Body of pancreas (tissue), 4 donors: ENCODE measurements around the gene PCDHA6. TPM values are rescaled to one million over a fixed set of nuclear protein-coding genes. Genes with fewer than 3 reads are reported as not detected.
"Not testable (repeated sequence)": the region's sequence is repeated elsewhere in the genome, so short reads cannot be mapped to it uniquely, and the experiment has no call there.

Experiments used
- ATAC-seq: fragments of 150-250 bp; one replicate; pipeline ENCODE4 v1.9.1; 2016
- DNase-seq, 4 donors: peaks; one replicate each; pipeline ENCODE4 v3.0.0-alpha.2; 2019
- H3K27ac ChIP-seq, 4 donors: fragments of 200-600 bp; sonication (generic); 1 replicate in 3 of 4; 2 replicates in 1 of 4; pipeline versions ENCODE4 v1.5.1 to v1.6.1; 2016 to 2019; ENCODE audit warnings: mild to moderate bottlenecking in 1 of 4, mixed read lengths in 1 of 4, moderate library complexity in 1 of 4
- H3K27me3 ChIP-seq, 2 donors: fragments of 200-600 bp; sonication (generic); one replicate each; pipeline ENCODE4 v1.6.0; 2016; ENCODE audit warnings: mild to moderate bottlenecking in 1 of 2
- H3K36me3 ChIP-seq, 2 donors: fragments of 200-600 bp; sonication (generic); replicated peaks in 1 of 2; 2 replicates each; pipeline ENCODE4 v1.5.1; 2016; ENCODE audit warnings: low read depth in 2 of 2; ENCODE audit not compliant: insufficient read depth in 1 of 2
- H3K4me1 ChIP-seq: fragments of 200-600 bp; sonication (generic); one replicate; pipeline ENCODE4 v1.6.0; 2016
- H3K4me3 ChIP-seq, 2 donors: fragments of 200-600 bp; sonication (generic); 1 replicate in 1 of 2; 2 replicates in 1 of 2; pipeline ENCODE4 v1.5.1; 2016 to 2019
- H3K9me3 ChIP-seq, 3 donors: fragments of 200-600 bp; sonication (generic); 1 replicate in 2 of 3; 2 replicates in 1 of 3; pipeline ENCODE4 v1.5.1; 2016
- POLR2A ChIP-seq, 3 donors: fragments of 450-650 bp; IDR thresholded peaks; one replicate each; pipeline ENCODE4 v1.6.1; 2016; ENCODE audit warnings: antibody characterized with exemption in 3 of 3, mild to moderate bottlenecking in 2 of 3
- WGBS, 2 donors: methylation state at CpG; one replicate each; pipeline ENCODE4 v1.1.5; 2017; 5-methylcytosine and 5-hydroxymethylcytosine counted together
- intact Hi-C: fragments of 100-400 bp; cut with DNase I; formaldehyde crosslinking; loops from one replicate; pipeline ENCODE4 v1.15.1; 2023
- total RNA-seq, 2 donors: library from RNA; depleted of rRNA; stranded (reverse); fragments of >200 nt; gene quantifications; one replicate each; pipeline ENCODE4 v1.1.0, GENCODE V29; 2016
- TF ChIP-seq, protein P1 (sequence below), 7 experiments: fragments of 450-650 bp in 4 of 7; fragments of 200-600 bp in 3 of 7; sonication (generic) in 3 of 7; IDR thresholded peaks; one replicate each; pipeline ENCODE4 v1.5.1; 2016 to 2019; ENCODE audit warnings: antibody characterized with exemption in 7 of 7

The PCDHA6 gene, protein sequence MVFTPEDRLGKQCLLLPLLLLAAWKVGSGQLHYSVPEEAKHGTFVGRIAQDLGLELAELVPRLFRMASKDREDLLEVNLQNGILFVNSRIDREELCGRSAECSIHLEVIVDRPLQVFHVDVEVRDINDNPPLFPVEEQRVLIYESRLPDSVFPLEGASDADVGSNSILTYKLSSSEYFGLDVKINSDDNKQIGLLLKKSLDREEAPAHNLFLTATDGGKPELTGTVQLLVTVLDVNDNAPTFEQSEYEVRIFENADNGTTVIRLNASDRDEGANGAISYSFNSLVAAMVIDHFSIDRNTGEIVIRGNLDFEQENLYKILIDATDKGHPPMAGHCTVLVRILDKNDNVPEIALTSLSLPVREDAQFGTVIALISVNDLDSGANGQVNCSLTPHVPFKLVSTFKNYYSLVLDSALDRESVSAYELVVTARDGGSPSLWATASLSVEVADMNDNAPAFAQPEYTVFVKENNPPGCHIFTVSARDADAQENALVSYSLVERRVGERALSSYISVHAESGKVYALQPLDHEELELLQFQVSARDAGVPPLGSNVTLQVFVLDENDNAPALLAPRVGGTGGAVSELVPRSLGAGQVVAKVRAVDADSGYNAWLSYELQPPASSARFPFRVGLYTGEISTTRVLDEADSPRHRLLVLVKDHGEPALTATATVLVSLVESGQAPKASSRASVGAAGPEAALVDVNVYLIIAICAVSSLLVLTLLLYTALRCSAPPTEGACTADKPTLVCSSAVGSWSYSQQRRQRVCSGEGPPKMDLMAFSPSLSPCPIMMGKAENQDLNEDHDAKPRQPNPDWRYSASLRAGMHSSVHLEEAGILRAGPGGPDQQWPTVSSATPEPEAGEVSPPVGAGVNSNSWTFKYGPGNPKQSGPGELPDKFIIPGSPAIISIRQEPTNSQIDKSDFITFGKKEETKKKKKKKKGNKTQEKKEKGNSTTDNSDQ
- total RNA-seq = 1 to 10 TPM; 3.4 to 5.9 TPM

DNA sequence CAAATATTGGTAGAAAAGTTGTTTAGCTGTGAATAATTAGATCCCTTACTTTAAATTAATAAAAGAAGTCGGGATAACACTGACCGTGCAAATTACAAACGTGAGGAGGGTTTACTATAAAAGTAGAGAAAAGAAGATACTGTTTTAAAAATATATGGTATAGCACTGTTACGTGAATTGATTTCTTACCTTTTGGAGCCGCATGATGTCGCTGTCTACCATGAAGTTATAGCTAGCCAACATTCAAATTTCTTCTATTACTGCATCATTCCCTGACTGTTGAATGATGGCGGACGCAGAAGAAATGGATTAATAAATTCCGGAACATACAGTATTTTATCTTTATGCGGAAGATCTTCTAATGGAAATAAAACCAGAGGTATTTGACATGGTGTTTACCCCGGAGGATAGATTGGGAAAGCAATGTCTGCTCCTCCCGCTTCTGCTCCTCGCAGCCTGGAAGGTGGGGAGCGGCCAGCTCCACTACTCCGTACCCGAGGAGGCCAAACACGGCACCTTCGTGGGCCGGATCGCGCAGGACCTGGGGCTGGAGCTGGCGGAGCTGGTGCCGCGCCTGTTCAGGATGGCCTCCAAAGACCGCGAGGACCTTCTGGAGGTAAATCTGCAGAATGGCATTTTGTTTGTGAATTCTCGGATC, at the start of gene PCDHA6:
TSS of gene PCDHA6 (plus strand) at position 257 of the 658 bp plus-strand sequence. CDS start at position 389, 132 bp downstream.
- Histone ChIP-seq H3K27me3 (no peaks in the 10 kb centered on the region), H3K9me3 (peaks cover 0 to 31% (median 4%) of the 10 kb centered on the region in 3 donors), H3K36me3 (no peaks in the 10 kb centered on the region), H3K4me3 (no peak within 1 kb of the TSS), H3K27ac (no peak within 1 kb of the TSS), H3K4me1 (no peaks in the 10 kb centered on the region)
- ATAC-seq (peak; percentile 47), DNase-seq (no peak)
- TF ChIP-seq POLR2A (IDR thresholded peaks at IDR 0.05) = no peak
- TF ChIP-seq, protein P1, sequence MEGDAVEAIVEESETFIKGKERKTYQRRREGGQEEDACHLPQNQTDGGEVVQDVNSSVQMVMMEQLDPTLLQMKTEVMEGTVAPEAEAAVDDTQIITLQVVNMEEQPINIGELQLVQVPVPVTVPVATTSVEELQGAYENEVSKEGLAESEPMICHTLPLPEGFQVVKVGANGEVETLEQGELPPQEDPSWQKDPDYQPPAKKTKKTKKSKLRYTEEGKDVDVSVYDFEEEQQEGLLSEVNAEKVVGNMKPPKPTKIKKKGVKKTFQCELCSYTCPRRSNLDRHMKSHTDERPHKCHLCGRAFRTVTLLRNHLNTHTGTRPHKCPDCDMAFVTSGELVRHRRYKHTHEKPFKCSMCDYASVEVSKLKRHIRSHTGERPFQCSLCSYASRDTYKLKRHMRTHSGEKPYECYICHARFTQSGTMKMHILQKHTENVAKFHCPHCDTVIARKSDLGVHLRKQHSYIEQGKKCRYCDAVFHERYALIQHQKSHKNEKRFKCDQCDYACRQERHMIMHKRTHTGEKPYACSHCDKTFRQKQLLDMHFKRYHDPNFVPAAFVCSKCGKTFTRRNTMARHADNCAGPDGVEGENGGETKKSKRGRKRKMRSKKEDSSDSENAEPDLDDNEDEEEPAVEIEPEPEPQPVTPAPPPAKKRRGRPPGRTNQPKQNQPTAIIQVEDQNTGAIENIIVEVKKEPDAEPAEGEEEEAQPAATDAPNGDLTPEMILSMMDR (IDR thresholded peaks at IDR 0.05) = peak in 3 of 7 experiments; percentile 8 to 24 (median 16)
- 14 to 15% methylated on average over 26 to 27 of the region's 27 CpGs for WGBS, 2 donors
- intact Hi-C loops = no loop called here

DNA sequence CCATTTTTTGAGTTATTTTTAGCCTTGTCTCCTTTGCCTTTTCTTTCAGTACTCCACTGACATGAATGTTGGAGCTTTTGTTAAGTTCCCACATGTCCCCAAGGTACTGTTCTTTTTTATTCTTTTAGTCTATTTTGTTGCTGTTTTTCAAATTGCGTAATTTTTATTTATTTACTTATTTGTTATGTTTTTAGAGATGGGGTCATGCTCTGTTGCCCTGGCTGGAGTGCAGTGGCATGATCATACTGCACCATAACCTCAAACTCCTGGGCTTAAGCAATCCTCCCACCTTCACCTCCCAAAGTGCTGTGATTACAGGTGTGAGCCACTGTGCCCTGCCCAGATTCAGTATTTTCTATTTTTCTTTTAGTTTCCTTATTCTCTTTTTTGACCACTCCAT, 47.2 kb upstream of the PCDHA6 start:
- ATAC-seq (no peak), DNase-seq (no peak)
- no peaks in the 10 kb centered on the region for H3K4me1 ChIP-seq
- H3K27ac ChIP-seq = no peak overlapping the region
- no peak overlapping the region for H3K4me3 ChIP-seq
- intact Hi-C loops = no loop called here
- no peaks in the 10 kb centered on the region for H3K27me3 ChIP-seq
- WGBS, 2 donors = 55 to 68% methylated on average over 1 of the region's 1 CpG
- TF ChIP-seq POLR2A (IDR thresholded peaks at IDR 0.05) = no peak
- TF ChIP-seq, protein P1 (IDR thresholded peaks at IDR 0.05) = no peak
- H3K9me3 ChIP-seq = peaks cover 0 to 42% (median 0%) of the 10 kb centered on the region in 3 donors
- H3K36me3 ChIP-seq = no peaks in the 10 kb centered on the region

DNA sequence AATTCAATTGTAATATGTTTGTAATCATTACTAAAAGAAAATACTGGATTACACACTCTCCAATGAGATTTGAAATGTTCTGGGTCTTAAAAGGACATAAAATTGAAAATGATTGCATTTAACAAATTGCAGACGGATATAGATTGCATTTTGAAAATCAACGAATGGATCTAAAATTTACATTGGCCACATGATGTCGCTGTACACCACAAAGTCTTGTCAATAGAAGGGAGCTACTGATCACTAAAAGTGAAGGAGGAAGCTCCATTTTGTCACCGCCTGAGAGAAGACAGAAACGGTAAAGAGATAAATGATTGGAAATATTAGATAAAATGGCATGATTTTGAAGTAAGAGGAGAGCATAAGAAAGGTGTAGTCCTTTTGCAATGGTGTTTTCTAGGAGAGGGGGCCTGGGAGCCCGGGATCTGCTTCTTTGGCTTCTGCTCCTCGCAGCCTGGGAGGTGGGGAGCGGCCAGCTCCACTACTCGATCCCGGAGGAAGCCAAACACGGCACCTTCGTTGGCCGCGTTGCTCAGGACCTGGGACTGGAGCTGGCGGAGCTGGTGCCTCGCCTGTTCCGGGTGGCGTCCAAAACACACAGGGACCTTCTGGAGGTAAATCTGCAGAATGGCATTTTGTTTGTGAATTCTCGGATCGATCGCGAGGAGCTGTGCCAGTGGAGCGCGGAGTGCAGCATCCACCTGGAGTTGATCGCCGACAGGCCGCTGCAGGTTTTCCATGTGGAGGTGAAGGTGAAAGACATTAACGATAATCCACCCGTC, 41.7 kb upstream of the PCDHA6 start, which contains the start of gene PCDHA1:
TSS of gene PCDHA1 (plus strand) at position 236 of the 782 bp plus-strand sequence.
- intact Hi-C loops = no loop called here
- Histone ChIP-seq H3K4me1 (no peaks in the 10 kb centered on the region), H3K27ac (no peak within 1 kb of the TSS), H3K4me3 (no peak within 1 kb of the TSS), H3K9me3 (peaks cover 0 to 57% (median 11%) of the 10 kb centered on the region in 3 donors), H3K36me3 (no peaks in the 10 kb centered on the region), H3K27me3 (peaks cover 0 to 10% of the 10 kb centered on the region in 2 donors)
- ATAC-seq = no peak
- WGBS, 2 donors = 16 to 24% methylated on average over 17 to 29 of the region's 29 CpGs
- no peak for DNase-seq
- TF ChIP-seq, protein P1 (IDR thresholded peaks at IDR 0.05) = no peak
- no peak for TF ChIP-seq POLR2A (IDR thresholded peaks at IDR 0.05)

DNA sequence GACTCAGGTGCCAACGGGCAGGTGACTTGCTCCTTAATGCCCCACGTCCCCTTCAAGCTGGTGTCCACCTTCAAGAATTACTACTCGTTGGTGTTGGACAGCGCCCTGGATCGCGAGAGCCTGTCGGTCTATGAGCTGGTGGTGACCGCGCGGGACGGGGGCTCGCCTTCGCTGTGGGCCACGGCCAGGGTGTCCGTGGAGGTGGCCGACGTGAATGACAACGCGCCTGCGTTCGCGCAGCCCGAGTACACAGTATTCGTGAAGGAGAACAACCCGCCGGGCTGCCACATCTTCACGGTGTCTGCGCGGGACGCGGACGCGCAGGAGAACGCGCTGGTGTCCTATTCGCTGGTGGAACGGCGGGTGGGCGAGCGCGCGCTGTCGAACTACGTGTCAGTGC, 40.3 kb upstream of the PCDHA6 start:
- DNase-seq = not testable (repeated sequence)
- peaks cover 0 to 61% (median 11%) of the 10 kb centered on the region in 3 donors for H3K9me3 ChIP-seq

DNA sequence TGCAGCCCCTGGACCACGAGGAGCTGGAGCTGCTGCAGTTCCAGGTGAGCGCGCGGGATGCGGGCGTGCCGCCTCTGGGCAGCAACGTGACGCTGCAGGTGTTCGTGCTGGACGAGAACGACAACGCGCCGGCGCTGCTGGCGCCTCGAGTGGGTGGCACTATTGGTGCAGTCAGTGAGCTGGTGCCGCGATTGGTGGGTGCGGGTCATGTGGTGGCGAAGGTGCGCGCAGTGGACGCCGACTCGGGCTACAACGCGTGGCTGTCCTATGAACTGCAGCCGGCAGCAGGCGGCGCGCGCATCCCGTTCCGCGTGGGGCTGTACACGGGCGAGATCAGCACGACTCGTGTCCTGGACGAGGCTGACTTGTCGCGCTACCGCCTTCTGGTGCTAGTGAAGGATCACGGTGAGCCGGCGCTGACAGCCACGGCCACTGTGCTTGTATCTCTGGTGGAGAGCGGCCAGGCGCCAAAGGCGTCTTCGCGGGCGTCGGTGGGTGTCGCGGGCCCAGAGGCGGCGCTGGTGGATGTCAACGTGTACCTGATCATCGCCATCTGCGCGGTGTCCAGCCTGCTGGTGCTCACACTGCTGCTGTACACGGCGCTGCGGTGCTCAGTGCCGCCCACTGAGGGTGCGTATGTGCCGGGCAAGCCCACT, 39.8 kb upstream of the PCDHA6 start:
- H3K27ac ChIP-seq, DNase-seq, H3K36me3 ChIP-seq, ATAC-seq, H3K27me3 ChIP-seq, H3K4me1 ChIP-seq, intact Hi-C loops, H3K4me3 ChIP-seq: not testable (repeated sequence)
- H3K9me3 ChIP-seq = peaks cover 0 to 60% (median 11%) of the 10 kb centered on the region in 3 donors
- 31 to 36% methylated on average over 3 to 69 of the region's 70 CpGs for WGBS, 2 donors

More for the DNA sequence above, 40.3 kb upstream of the PCDHA6 start:
- intact Hi-C loops, H3K27ac ChIP-seq, ATAC-seq, H3K4me1 ChIP-seq, H3K4me3 ChIP-seq, H3K27me3 ChIP-seq, H3K36me3 ChIP-seq: not testable (repeated sequence)
- WGBS, 2 donors = 23 to 52% methylated on average over 26 to 44 of the region's 44 CpGs
